ENCODE data around the gene GIPR.
A peak's percentile ranks its signal among the peaks of the same experiment; 100 is the strongest.

The GIPR gene

DNA sequence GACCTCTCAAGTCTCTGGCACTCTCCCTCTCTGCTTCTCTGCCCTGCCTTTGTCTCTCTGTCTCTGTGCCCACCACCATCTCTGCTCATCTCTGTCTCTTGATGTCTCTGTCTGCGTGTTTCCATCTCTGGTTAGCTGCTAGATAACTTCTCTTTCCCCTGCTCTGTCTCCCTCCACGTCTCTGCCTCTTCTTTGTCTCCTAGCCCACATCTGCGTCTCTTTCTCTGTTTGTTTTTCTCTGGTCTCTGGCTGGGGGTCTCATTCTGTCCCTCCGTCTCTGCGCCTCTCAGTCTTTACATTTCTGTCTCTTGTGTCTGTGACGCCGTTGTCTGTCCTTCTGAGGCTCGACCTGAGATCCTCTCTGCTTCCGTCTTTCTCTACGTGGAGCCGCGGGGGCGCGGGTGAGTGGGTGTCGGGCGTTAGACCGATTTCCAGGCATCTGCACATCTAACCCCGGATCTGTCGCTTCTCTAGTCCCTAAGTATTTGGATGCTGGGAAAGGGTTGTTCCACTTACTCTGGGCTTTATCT is 386 bp downstream of the GIPR start (continued):
- peak; percentile 86 for TF ChIP-seq ZFHX2 (tag by site-specific recombination; conservative IDR thresholded peaks at IDR 0.05)
- TF ChIP-seq, protein P1, sequence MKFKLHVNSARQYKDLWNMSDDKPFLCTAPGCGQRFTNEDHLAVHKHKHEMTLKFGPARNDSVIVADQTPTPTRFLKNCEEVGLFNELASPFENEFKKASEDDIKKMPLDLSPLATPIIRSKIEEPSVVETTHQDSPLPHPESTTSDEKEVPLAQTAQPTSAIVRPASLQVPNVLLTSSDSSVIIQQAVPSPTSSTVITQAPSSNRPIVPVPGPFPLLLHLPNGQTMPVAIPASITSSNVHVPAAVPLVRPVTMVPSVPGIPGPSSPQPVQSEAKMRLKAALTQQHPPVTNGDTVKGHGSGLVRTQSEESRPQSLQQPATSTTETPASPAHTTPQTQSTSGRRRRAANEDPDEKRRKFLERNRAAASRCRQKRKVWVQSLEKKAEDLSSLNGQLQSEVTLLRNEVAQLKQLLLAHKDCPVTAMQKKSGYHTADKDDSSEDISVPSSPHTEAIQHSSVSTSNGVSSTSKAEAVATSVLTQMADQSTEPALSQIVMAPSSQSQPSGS (tag by site-specific recombination; IDR thresholded peaks at IDR 0.05; ENCODE audit: low read depth), result no peak
- peak; percentile 62 for TF ChIP-seq EGR2 (tag by site-specific recombination; IDR thresholded peaks at IDR 0.05; ENCODE audit: low read depth)
- TF ChIP-seq ZNF426 (tag by site-specific recombination; IDR thresholded peaks at IDR 0.05), result no peak
- TF ChIP-seq YY2 (tag by site-specific recombination; IDR thresholded peaks at IDR 0.05), result peak; percentile 22; the same call in 1 of the 2 replicates
- peak; percentile 22; the same call in 1 of the 2 replicates for TF ChIP-seq ZFP69B (tag by site-specific recombination; IDR thresholded peaks at IDR 0.05)

DNA sequence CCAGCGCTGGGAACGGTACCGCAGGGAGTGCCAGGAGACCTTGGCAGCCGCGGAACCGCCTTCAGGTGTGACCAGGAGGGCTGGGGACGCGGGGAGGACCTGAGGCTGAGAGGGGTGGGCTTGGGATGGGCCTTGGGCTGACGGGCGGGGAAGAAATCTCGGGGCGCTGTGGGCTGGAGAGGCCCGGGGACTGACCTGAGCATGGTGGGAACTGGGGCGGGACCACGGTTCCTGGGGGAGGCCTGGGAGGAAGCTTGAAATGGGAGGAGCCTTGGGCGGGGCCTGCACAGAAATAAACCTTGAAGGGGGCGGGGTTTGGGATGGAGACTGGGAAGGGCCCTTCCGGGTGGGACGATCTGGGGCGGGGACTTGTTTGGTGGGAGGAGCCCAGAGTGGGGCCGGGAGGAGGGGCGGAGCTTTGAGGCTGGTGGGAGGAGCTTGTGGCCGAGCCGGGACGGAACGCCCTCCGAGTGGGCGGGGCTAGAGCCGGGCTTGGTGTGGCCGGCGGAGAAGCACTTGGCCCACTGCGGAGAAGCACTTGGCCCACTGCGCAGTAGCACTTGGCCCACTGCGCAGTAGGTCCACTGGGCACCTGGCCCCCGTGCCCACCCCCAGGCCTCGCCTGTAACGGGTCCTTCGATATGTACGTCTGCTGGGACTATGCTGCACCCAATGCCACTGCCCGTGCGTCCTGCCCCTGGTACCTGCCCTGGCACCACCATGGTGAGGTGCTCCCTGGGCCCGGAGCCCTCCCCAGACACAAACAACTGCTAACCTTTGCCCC is 2.8 kb downstream of the GIPR start:
- POLR2A ChIA-PET, result interaction anchor here (0.6 to 1.0 kb wide), 5 partner anchors 9 to 45 kb away, joined by 3 to 6 read pairs (median 3); partner anchors contain the start of genes QPCTL and SNRPD2
- Histone ChIP-seq H3K9me3 (ENCODE audit: control insufficient read depth, insufficient read depth, low read depth, low read length) (no peaks in the 10 kb centered on the region), H3K4me1 (ENCODE audit: control insufficient read depth, insufficient read depth, low read length) (peaks cover 10% of the 10 kb centered on the region), H3K4me3 (ENCODE audit: low read depth, low read length) (no peak overlapping the region), H3K27ac (ENCODE audit: extremely low read depth, low read depth, low read length) (no peak overlapping the region), H3K36me3 (ENCODE audit: control insufficient read depth in 2 of 2, insufficient read depth in 1 of 2, low read length in 2 of 2) (no peaks in the 10 kb centered on the region; a peak in 1 of 3 replicates)
- CTCF ChIA-PET, result interaction anchor here (0.6 to 4.8 kb wide), 6 partner anchors 10 to 231 kb away, joined by 3 to 31 read pairs (median 4); no protein-coding TSS in a partner anchor
- TF ChIP-seq, protein P2, sequence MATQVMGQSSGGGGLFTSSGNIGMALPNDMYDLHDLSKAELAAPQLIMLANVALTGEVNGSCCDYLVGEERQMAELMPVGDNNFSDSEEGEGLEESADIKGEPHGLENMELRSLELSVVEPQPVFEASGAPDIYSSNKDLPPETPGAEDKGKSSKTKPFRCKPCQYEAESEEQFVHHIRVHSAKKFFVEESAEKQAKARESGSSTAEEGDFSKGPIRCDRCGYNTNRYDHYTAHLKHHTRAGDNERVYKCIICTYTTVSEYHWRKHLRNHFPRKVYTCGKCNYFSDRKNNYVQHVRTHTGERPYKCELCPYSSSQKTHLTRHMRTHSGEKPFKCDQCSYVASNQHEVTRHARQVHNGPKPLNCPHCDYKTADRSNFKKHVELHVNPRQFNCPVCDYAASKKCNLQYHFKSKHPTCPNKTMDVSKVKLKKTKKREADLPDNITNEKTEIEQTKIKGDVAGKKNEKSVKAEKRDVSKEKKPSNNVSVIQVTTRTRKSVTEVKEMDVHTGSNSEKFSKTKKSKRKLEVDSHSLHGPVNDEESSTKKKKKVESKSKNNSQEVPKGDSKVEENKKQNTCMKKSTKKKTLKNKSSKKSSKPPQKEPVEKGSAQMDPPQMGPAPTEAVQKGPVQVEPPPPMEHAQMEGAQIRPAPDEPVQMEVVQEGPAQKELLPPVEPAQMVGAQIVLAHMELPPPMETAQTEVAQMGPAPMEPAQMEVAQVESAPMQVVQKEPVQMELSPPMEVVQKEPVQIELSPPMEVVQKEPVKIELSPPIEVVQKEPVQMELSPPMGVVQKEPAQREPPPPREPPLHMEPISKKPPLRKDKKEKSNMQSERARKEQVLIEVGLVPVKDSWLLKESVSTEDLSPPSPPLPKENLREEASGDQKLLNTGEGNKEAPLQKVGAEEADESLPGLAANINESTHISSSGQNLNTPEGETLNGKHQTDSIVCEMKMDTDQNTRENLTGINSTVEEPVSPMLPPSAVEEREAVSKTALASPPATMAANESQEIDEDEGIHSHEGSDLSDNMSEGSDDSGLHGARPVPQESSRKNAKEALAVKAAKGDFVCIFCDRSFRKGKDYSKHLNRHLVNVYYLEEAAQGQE (tag by site-specific recombination; IDR thresholded peaks at IDR 0.05), result no peak
- no peak for TF ChIP-seq ZNF354C (tag by site-specific recombination; IDR thresholded peaks at IDR 0.05; ENCODE audit: borderline replicate concordance, low read depth)
- TF ChIP-seq, protein P1 (tag by site-specific recombination; IDR thresholded peaks at IDR 0.05; ENCODE audit: low read depth), result no peak
- no peak for TF ChIP-seq ZNF837 (tag by site-specific recombination; IDR thresholded peaks at IDR 0.05)
- TF ChIP-seq, protein P3, sequence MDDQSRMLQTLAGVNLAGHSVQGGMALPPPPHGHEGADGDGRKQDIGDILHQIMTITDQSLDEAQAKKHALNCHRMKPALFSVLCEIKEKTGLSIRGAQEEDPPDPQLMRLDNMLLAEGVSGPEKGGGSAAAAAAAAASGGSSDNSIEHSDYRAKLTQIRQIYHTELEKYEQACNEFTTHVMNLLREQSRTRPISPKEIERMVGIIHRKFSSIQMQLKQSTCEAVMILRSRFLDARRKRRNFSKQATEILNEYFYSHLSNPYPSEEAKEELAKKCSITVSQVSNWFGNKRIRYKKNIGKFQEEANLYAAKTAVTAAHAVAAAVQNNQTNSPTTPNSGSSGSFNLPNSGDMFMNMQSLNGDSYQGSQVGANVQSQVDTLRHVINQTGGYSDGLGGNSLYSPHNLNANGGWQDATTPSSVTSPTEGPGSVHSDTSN (CRISPR knock-in tag; IDR thresholded peaks at IDR 0.05), result no peak
- no peak for TF ChIP-seq ZNF140 (tag by site-specific recombination; IDR thresholded peaks at IDR 0.05)
- 0 out of 2 replicates have a peak, but pooled peaks have one; percentile 15 for TF ChIP-seq ZNF146 (tag by site-specific recombination; IDR thresholded peaks at IDR 0.05)
- TF ChIP-seq, protein P4, sequence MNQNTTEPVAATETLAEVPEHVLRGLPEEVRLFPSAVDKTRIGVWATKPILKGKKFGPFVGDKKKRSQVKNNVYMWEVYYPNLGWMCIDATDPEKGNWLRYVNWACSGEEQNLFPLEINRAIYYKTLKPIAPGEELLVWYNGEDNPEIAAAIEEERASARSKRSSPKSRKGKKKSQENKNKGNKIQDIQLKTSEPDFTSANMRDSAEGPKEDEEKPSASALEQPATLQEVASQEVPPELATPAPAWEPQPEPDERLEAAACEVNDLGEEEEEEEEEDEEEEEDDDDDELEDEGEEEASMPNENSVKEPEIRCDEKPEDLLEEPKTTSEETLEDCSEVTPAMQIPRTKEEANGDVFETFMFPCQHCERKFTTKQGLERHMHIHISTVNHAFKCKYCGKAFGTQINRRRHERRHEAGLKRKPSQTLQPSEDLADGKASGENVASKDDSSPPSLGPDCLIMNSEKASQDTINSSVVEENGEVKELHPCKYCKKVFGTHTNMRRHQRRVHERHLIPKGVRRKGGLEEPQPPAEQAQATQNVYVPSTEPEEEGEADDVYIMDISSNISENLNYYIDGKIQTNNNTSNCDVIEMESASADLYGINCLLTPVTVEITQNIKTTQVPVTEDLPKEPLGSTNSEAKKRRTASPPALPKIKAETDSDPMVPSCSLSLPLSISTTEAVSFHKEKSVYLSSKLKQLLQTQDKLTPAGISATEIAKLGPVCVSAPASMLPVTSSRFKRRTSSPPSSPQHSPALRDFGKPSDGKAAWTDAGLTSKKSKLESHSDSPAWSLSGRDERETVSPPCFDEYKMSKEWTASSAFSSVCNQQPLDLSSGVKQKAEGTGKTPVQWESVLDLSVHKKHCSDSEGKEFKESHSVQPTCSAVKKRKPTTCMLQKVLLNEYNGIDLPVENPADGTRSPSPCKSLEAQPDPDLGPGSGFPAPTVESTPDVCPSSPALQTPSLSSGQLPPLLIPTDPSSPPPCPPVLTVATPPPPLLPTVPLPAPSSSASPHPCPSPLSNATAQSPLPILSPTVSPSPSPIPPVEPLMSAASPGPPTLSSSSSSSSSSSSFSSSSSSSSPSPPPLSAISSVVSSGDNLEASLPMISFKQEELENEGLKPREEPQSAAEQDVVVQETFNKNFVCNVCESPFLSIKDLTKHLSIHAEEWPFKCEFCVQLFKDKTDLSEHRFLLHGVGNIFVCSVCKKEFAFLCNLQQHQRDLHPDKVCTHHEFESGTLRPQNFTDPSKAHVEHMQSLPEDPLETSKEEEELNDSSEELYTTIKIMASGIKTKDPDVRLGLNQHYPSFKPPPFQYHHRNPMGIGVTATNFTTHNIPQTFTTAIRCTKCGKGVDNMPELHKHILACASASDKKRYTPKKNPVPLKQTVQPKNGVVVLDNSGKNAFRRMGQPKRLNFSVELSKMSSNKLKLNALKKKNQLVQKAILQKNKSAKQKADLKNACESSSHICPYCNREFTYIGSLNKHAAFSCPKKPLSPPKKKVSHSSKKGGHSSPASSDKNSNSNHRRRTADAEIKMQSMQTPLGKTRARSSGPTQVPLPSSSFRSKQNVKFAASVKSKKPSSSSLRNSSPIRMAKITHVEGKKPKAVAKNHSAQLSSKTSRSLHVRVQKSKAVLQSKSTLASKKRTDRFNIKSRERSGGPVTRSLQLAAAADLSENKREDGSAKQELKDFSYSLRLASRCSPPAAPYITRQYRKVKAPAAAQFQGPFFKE (tag by site-specific recombination; IDR thresholded peaks at IDR 0.05; ENCODE audit: borderline replicate concordance), result no peak
- peak; percentile 15; the same call in 1 of the 2 replicates for TF ChIP-seq ZNF76 (tag by site-specific recombination; IDR thresholded peaks at IDR 0.05; ENCODE audit: borderline replicate concordance, low read depth)
- TF ChIP-seq ZNF555 (tag by site-specific recombination; conservative IDR thresholded peaks at IDR 0.05), result no peak
- TF ChIP-seq ZNF621 (tag by site-specific recombination; IDR thresholded peaks at IDR 0.05), result no peak
- no peak for TF ChIP-seq ZNF792 (tag by site-specific recombination; IDR thresholded peaks at IDR 0.05)
- TF ChIP-seq SP3 (tag by site-specific recombination; IDR thresholded peaks at IDR 0.05), result peak; percentile 88
- TF ChIP-seq HOXC10 (CRISPR knock-in tag; IDR thresholded peaks at IDR 0.05), result no peak
- TF ChIP-seq ZNF560 (tag by site-specific recombination; IDR thresholded peaks at IDR 0.05; ENCODE audit: borderline replicate concordance), result no peak
- no peak for TF ChIP-seq ZNF433 (tag by site-specific recombination; IDR thresholded peaks at IDR 0.05; ENCODE audit: low read depth)
